Measurements from ENCODE around the gene CPNE5.

Gene CPNE5

DNA sequence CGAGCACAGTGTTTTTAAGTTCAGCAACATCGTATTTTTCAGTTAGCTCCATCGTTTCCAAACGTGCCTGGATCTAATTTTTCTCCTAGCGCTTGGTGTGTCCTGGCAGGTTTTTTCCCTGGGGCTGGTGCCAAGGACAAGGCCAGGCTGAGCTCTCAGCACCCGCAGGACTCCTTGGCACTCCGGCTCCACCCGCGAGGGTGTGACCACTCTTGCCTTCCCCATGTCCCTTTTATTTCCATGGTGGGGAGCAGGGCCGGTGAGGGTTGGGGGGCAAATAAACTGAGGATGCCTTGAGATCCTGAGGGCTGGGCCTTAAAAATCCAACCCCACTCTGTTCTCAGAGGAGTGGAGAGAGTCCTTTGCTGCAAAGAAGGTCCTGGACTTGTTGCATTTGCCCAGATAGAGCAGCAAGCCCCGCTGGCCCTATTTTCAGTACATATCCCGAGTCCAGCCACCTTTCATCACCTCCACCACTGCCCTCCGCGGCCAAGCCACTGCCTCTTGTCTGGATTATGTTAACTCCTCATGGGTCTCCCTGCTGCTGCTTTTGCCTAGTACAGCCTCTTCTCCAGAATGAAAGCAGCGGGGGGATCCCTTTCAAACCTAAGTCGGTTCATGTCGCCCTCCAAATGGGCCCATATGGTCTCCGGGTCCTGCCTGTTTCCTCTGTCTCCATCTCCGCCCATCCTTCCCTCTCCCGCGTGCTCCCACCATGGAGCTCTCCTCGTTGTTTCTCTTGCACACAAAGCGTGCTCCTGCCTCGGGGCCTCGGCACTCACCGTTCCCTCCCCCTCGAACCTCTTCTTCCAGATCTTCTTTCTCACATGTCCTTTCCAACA, 146.2 kb downstream of the CPNE5 start:
- peaks cover 15 to 17% of the 10 kb centered on the region in 2 donors for H3K4me1 ChIP-seq (ENCODE audit: control insufficient read depth in 1 of 2, insufficient read depth in 2 of 2, low read length in 2 of 2)
- H3K27me3 ChIP-seq (ENCODE audit: control insufficient read depth in 1 of 2, insufficient read depth in 2 of 2, low read length in 2 of 2): no peaks in the 10 kb centered on the region
- H3K36me3 ChIP-seq (ENCODE audit: control insufficient read depth in 1 of 2, insufficient read depth in 2 of 2, low read length in 2 of 2): no peaks in the 10 kb centered on the region
- no peak overlapping the region for H3K27ac ChIP-seq (ENCODE audit: low read depth, low read length)
- no peak overlapping the region for H3K4me3 ChIP-seq (ENCODE audit: low read depth in 1 of 2, low read length in 2 of 2)
- no peak overlapping the region for H3K9ac ChIP-seq (ENCODE audit: low read depth in 1 of 2, low read length in 2 of 2)
- H3K9me3 ChIP-seq (ENCODE audit: control insufficient read depth in 1 of 2, low read length in 2 of 2): no peaks in the 10 kb centered on the region

DNA sequence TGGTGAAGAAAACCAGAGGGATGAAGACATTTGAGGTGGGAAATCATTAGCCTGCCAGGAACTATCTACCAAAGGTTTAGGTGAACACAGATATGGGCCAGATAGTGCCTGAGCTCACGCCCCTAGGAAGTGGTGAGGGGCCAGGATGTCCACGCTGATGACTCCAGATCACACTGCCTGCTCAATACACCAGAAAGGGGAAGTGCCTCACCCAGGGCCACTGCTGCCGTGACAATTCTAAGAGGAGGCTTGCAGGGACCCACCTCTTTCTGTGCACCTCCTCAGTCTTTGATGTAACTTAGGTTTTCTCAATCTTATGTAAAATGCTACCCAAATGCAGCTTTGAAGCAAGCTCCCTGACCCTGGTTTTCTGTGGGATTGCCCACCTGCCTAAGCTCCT, 147.0 kb downstream of the CPNE5 start:
- H3K4me1 ChIP-seq (ENCODE audit: control insufficient read depth in 1 of 2, insufficient read depth in 2 of 2, low read length in 2 of 2): peaks cover 15 to 17% of the 10 kb centered on the region in 2 donors
- no peaks in the 10 kb centered on the region for H3K9me3 ChIP-seq (ENCODE audit: control insufficient read depth in 1 of 2, low read length in 2 of 2)
- no peak overlapping the region for H3K4me3 ChIP-seq (ENCODE audit: low read depth in 1 of 2, low read length in 2 of 2)
- H3K9ac ChIP-seq (ENCODE audit: low read depth in 1 of 2, low read length in 2 of 2): no peak overlapping the region
- H3K27me3 ChIP-seq (ENCODE audit: control insufficient read depth in 1 of 2, insufficient read depth in 2 of 2, low read length in 2 of 2): no peaks in the 10 kb centered on the region
- peaks cover 0 to 2% of the 10 kb centered on the region in 2 donors for H3K36me3 ChIP-seq (ENCODE audit: control insufficient read depth in 1 of 2, insufficient read depth in 2 of 2, low read length in 2 of 2)
- H3K27ac ChIP-seq (ENCODE audit: low read depth, low read length): no peak overlapping the region

DNA sequence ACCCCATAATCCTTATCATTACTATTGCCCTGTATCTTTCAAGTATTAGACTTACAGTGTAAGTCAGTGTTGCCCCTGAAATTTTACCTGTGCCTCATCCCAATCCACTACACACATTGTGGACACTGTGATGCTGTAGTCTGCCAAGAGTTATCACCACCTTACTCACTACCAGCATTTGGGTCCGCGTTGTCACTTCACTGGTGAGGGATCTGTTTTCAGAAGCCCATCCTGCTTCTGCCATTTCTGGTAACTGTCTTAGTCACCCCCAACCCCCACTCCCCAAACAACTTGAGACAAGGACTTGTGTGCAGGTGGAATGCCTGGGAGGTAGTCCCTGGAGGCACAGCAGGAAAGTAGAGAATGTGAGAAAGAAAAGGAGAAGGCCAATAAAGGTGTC, 147.6 kb downstream of the CPNE5 start:
- no peaks in the 10 kb centered on the region for H3K27me3 ChIP-seq (ENCODE audit: control insufficient read depth in 1 of 2, insufficient read depth in 2 of 2, low read length in 2 of 2)
- H3K36me3 ChIP-seq (ENCODE audit: control insufficient read depth in 1 of 2, insufficient read depth in 2 of 2, low read length in 2 of 2): peaks cover 5 to 8% of the 10 kb centered on the region in 2 donors
- H3K4me3 ChIP-seq (ENCODE audit: low read depth in 1 of 2, low read length in 2 of 2): no peak overlapping the region
- no peaks in the 10 kb centered on the region for H3K9me3 ChIP-seq (ENCODE audit: control insufficient read depth in 1 of 2, low read length in 2 of 2)
- H3K27ac ChIP-seq (ENCODE audit: low read depth, low read length): no peak overlapping the region
- H3K4me1 ChIP-seq (ENCODE audit: control insufficient read depth in 1 of 2, insufficient read depth in 2 of 2, low read length in 2 of 2): peaks cover 15 to 17% of the 10 kb centered on the region in 2 donors
- no peak overlapping the region for H3K9ac ChIP-seq (ENCODE audit: low read depth in 1 of 2, low read length in 2 of 2)

DNA sequence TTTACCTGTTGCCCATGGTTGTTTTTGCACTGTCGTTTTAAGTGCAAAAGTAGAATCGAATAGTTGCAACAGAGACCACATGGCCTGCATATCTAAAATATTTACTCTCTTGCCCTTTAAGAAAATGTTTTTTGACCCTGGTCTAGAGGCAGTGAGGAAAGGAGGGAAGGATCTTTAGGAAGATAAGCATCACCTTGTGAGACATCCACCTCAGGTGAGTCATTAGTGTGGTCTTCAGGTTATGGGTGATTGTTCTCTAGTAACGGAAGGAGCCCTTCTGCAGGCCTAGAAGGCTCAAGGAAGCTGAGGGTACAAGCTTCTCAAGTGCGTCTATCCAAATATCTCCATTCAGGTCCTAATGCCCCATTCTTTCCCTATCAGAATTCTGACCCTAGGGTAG, 148.2 kb downstream of the CPNE5 start:
- no peak overlapping the region for H3K4me3 ChIP-seq (ENCODE audit: low read depth in 1 of 2, low read length in 2 of 2)
- H3K36me3 ChIP-seq (ENCODE audit: control insufficient read depth in 1 of 2, insufficient read depth in 2 of 2, low read length in 2 of 2): peaks cover 9 to 14% of the 10 kb centered on the region in 2 donors
- H3K4me1 ChIP-seq (ENCODE audit: control insufficient read depth in 1 of 2, insufficient read depth in 2 of 2, low read length in 2 of 2): peaks cover 15 to 17% of the 10 kb centered on the region in 2 donors

More for the DNA sequence above, 148.2 kb downstream of the CPNE5 start:
- Histone ChIP-seq H3K27ac (ENCODE audit: low read depth, low read length) (no peak overlapping the region), H3K9me3 (ENCODE audit: control insufficient read depth in 1 of 2, low read length in 2 of 2) (no peaks in the 10 kb centered on the region), H3K27me3 (ENCODE audit: control insufficient read depth in 1 of 2, insufficient read depth in 2 of 2, low read length in 2 of 2) (no peaks in the 10 kb centered on the region), H3K9ac (ENCODE audit: low read depth in 1 of 2, low read length in 2 of 2) (no peak overlapping the region)
